CD14-positive monocyte (primary cell): ENCODE data around the gene KSR1. TPM values are rescaled to one million over a fixed set of nuclear protein-coding genes. Genes with fewer than 3 reads are reported as not detected.
"Not testable (repeated sequence)": the region's sequence is repeated elsewhere in the genome, so short reads cannot be mapped to it uniquely, and the experiment has no call there.

ENCODE experiments used
- DNase-seq, 3 donors: peaks; one replicate each; pipeline ENCODE4 v3.0.0-alpha.2; 2011 to 2022
- H2AFZ ChIP-seq: 2 replicates; pipeline ENCODE4 v1.6.0; 2012; ENCODE audit warnings: mild to moderate bottlenecking, low read depth, low read length, inconsistent platforms; ENCODE audit not compliant: insufficient read depth, poor library complexity, severe bottlenecking
- H3K27ac ChIP-seq, 2 donors: 1 replicate in 1 of 2; 2 replicates in 1 of 2; pipeline ENCODE4 v1.5.1; 2012 to 2013; ENCODE audit warnings: low read length in 2 of 2, control low read depth in 1 of 2, inconsistent platforms in 1 of 2, low read depth in 1 of 2, mild to moderate bottlenecking in 1 of 2
- H3K27me3 ChIP-seq, 2 donors: one replicate each; pipeline versions ENCODE4 v1.6.0 to v1.6.1; 2011 to 2013; ENCODE audit warnings: low read length in 2 of 2; ENCODE audit not compliant: control insufficient read depth in 2 of 2, insufficient read depth in 2 of 2
- H3K36me3 ChIP-seq, 2 donors: replicated peaks in 1 of 2; 1 replicate in 1 of 2; 2 replicates in 1 of 2; pipeline versions ENCODE4 v1.5.1 to v1.6.1; 2012 to 2013; ENCODE audit warnings: low read length in 2 of 2, control low read depth in 1 of 2, inconsistent platforms in 1 of 2, mild to moderate bottlenecking in 1 of 2; ENCODE audit not compliant: insufficient read depth in 2 of 2, control insufficient read depth in 1 of 2
- H3K4me1 ChIP-seq, 2 donors: 1 replicate in 1 of 2; 2 replicates in 1 of 2; pipeline versions ENCODE4 v1.5.1 to v1.6.1; 2012 to 2013; ENCODE audit warnings: low read length in 2 of 2, control low read depth in 1 of 2, inconsistent platforms in 1 of 2, mild to moderate bottlenecking in 1 of 2, moderate library complexity in 1 of 2; ENCODE audit not compliant: insufficient read depth in 2 of 2, control insufficient read depth in 1 of 2
- H3K4me2 ChIP-seq: replicated peaks from 2 replicates; pipeline ENCODE3; 2012; ENCODE audit warnings: low read length, moderate library complexity, mild to moderate bottlenecking; ENCODE audit not compliant: poor library complexity, severe bottlenecking; ENCODE audit errors: extremely low read depth
- H3K4me3 ChIP-seq, 3 experiments: fragments of 200-600 bp in 1 of 3; sonication (generic) in 1 of 3; replicated peaks in 1 of 3; 1 replicate in 2 of 3; 2 replicates in 1 of 3; pipeline ENCODE4 v1.5.1; 2011 to 2013; ENCODE audit warnings: low read length in 3 of 3, mild to moderate bottlenecking in 3 of 3, control low read depth in 2 of 3, low read depth in 2 of 3, inconsistent platforms in 1 of 3, moderate library complexity in 1 of 3
- H3K79me2 ChIP-seq: 2 replicates; pipeline ENCODE4 v1.6.0; 2012; ENCODE audit warnings: mild to moderate bottlenecking, control low read depth, inconsistent platforms, low read length, moderate library complexity; ENCODE audit not compliant: insufficient read depth
- H3K9ac ChIP-seq: 2 replicates; pipeline ENCODE4 v1.6.0; 2017; ENCODE audit warnings: low read length, mild to moderate bottlenecking; ENCODE audit not compliant: insufficient read depth, poor library complexity, severe bottlenecking
- H3K9me3 ChIP-seq, 2 donors: replicated peaks in 1 of 2; 1 replicate in 1 of 2; 2 replicates in 1 of 2; pipeline versions ENCODE4 v1.5.1 to v1.6.1; 2012 to 2013; ENCODE audit warnings: low read length in 2 of 2, control low read depth in 1 of 2; ENCODE audit not compliant: control insufficient read depth in 1 of 2, insufficient read depth in 1 of 2
- H4K20me1 ChIP-seq: 2 replicates; pipeline ENCODE4 v1.6.0; 2012; ENCODE audit warnings: mild to moderate bottlenecking, low read length, control low read depth, moderate library complexity; ENCODE audit not compliant: insufficient read depth
- H3K27ac Mint-ChIP-seq, 7 donors: one replicate each; pipeline ENCODE4 v1.8.0; 2020; ENCODE audit warnings: mild to moderate bottlenecking in 7 of 7, mixed read lengths in 7 of 7, moderate library complexity in 6 of 7, inconsistent platforms in 2 of 7
- H3K27me3 Mint-ChIP-seq, 3 donors: one replicate each; pipeline ENCODE4 v1.8.0; 2021 to 2022; ENCODE audit warnings: low read depth in 3 of 3, mild to moderate bottlenecking in 3 of 3, mixed read lengths in 3 of 3, moderate library complexity in 3 of 3, inconsistent platforms in 1 of 3
- H3K36me3 Mint-ChIP-seq, 2 donors: one replicate each; pipeline ENCODE4 v1.8.0; 2020; ENCODE audit warnings: mixed read lengths in 2 of 2, inconsistent platforms in 1 of 2, mild to moderate bottlenecking in 1 of 2
- H3K4me1 Mint-ChIP-seq: one replicate; pipeline ENCODE4 v1.8.0; 2020; ENCODE audit warnings: mild to moderate bottlenecking, mixed read lengths
- H3K4me3 Mint-ChIP-seq, 2 donors: one replicate each; pipeline ENCODE4 v1.8.0; 2020; ENCODE audit warnings: mild to moderate bottlenecking in 2 of 2, mixed read lengths in 2 of 2, moderate library complexity in 1 of 2
- H3K9me3 Mint-ChIP-seq, 7 donors: one replicate each; pipeline ENCODE4 v1.8.0; 2020 to 2022; ENCODE audit warnings: mixed read lengths in 7 of 7, mild to moderate bottlenecking in 6 of 7, moderate library complexity in 6 of 7, inconsistent platforms in 2 of 7
- WGBS: methylation state at CpG from one replicate; pipeline ENCODE4 v1.1.5; 2013; ENCODE audit warnings: missing lambda C conversion rate; ENCODE audit not compliant: insufficient coverage; 5-methylcytosine and 5-hydroxymethylcytosine counted together
- intact Hi-C, 2 donors: fragments of 100-400 bp; cut with micrococcal nuclease; formaldehyde crosslinking; loops; one replicate each; pipeline versions ENCODE4 v1.15.0 to v1.15.1; 2023
- polyA plus RNA-seq, 3 donors: library from polyadenylated mRNA; depleted of rRNA in 1 of 3; unstranded in 2 of 3; stranded (reverse) in 1 of 3; fragments of 300-500 nt in 2 of 3; fragments of >200 nt in 1 of 3; fragmentation: Illumina TruSeq in 2 of 3; gene quantifications; 1 replicate in 2 of 3; 2 replicates in 1 of 3; pipeline ENCODE4 v1.2.3, GENCODE V29; 2012 to 2021
- TF ChIP-seq, protein P1 (sequence below): fragments of 200-600 bp; IDR thresholded peaks from one replicate; pipeline ENCODE4 v1.8.0; 2022; ENCODE audit warnings: antibody characterized with exemption, mild to moderate bottlenecking

Gene KSR1
- polyA plus RNA-seq, 3 donors = 1.2 to 111 (median 4.2) TPM

DNA sequence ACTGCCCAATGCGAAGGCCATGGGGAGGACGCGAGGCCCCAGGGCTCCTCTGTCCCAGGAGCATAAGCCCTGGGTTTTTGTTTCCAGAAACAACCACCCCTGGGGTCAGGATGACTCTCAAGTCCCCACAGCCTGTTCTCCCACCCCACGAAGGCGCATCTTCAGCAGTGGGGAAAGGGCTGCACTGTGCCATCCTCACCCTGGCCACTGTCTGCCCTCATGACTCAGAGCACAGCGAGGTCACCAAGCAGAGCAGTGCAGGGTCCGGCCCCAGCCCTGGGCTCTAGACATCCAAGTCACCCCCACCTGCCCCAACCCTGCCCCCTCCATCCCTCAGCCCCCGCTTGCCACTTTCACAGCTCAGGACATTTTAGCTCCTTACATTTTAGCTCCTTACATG lies 22.7 kb upstream of the KSR1 start:
- TF ChIP-seq, protein P1, sequence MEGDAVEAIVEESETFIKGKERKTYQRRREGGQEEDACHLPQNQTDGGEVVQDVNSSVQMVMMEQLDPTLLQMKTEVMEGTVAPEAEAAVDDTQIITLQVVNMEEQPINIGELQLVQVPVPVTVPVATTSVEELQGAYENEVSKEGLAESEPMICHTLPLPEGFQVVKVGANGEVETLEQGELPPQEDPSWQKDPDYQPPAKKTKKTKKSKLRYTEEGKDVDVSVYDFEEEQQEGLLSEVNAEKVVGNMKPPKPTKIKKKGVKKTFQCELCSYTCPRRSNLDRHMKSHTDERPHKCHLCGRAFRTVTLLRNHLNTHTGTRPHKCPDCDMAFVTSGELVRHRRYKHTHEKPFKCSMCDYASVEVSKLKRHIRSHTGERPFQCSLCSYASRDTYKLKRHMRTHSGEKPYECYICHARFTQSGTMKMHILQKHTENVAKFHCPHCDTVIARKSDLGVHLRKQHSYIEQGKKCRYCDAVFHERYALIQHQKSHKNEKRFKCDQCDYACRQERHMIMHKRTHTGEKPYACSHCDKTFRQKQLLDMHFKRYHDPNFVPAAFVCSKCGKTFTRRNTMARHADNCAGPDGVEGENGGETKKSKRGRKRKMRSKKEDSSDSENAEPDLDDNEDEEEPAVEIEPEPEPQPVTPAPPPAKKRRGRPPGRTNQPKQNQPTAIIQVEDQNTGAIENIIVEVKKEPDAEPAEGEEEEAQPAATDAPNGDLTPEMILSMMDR = no peak
- no peaks in the 10 kb centered on the region for H3K36me3 Mint-ChIP-seq
- DNase-seq = no peak
- Histone ChIP-seq H4K20me1 (no peaks in the 10 kb centered on the region), H3K9me3 (no peaks in the 10 kb centered on the region), H3K4me3 (no peak overlapping the region), H3K79me2 (no peaks in the 10 kb centered on the region), H3K27ac (no peak overlapping the region), H2AFZ (no peak overlapping the region), H3K36me3 (no peaks in the 10 kb centered on the region), H3K9ac (no peak overlapping the region), H3K4me2 (no peak overlapping the region), H3K4me1 (no peaks in the 10 kb centered on the region), H3K27me3 (no peaks in the 10 kb centered on the region)
- WGBS = 80% methylated on average over 5 of the region's 8 CpGs
- no peak overlapping the region for H3K4me3 Mint-ChIP-seq
- no peak overlapping the region for H3K27ac Mint-ChIP-seq
- intact Hi-C loops = no loop called here
- peaks cover 0 to 7% (median 0%) of the 10 kb centered on the region in 3 donors for H3K27me3 Mint-ChIP-seq
- no peaks in the 10 kb centered on the region for H3K4me1 Mint-ChIP-seq
- H3K9me3 Mint-ChIP-seq = peaks cover 0 to 2% (median 0%) of the 10 kb centered on the region in 7 donors

DNA sequence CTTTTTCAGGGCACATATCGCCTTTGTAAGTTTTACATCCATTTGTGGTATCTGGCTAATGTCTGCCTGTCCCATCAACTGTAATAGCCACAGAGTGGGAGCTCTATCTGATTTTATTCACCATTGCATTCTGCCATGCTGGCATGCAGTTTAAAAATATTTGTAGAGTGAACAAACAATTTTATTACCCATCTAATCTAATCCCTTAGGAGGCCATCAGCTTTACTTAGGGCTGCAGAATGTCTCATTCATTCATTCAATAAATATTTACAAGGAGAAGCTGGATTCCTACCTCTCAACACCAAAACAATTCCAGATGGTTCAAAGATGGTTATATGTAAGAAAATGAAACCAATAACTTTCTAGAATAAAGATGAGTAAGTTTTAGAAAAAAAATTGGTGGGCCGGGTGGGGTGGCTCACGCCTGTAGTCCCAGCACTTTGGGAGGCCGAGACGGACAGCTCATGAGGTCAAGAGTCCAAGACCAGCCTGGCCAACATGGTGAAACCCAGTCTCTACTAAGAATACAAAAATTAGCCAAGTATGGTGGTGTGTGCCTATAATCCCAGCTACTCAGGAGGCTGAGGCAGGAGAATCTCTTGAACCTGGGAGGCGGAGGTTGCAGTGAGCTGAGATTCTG lies 20.7 kb upstream of the KSR1 start:
- H3K4me2 ChIP-seq, H2AFZ ChIP-seq, H3K4me1 Mint-ChIP-seq, H3K9ac ChIP-seq, H3K9me3 Mint-ChIP-seq, DNase-seq, H3K36me3 ChIP-seq, H3K4me3 Mint-ChIP-seq, H3K4me3 ChIP-seq, intact Hi-C loops, H3K27ac Mint-ChIP-seq, H3K9me3 ChIP-seq, H3K79me2 ChIP-seq, H3K36me3 Mint-ChIP-seq, H3K27ac ChIP-seq, H3K27me3 Mint-ChIP-seq, H3K27me3 ChIP-seq, H4K20me1 ChIP-seq, H3K4me1 ChIP-seq: not testable (repeated sequence)
- WGBS = no CpG with 5 or more reads among the region's 6 CpGs
